Lower leg skin (tissue), 4 donors: Measurements from ENCODE around the gene CDH13. TPM values are rescaled to one million over a fixed set of nuclear protein-coding genes. Genes with fewer than 3 reads are reported as not detected.

Source experiments
- DNase-seq, 2 donors: peaks; one replicate each; pipeline ENCODE4 v3.0.0-alpha.2; 2019; ENCODE audit warnings: low spot score in 2 of 2
- H3K4me3 ChIP-seq: fragments of 200-600 bp; sonication (generic); 2 replicates; pipeline ENCODE4 v1.5.1; 2017; ENCODE audit warnings: mild to moderate bottlenecking, low read depth; ENCODE audit not compliant: poor library complexity, severe bottlenecking
- POLR2A ChIP-seq, 2 donors: fragments of 450-650 bp; IDR thresholded peaks; one replicate each; pipeline ENCODE4 v1.6.1; 2016 to 2017; ENCODE audit warnings: antibody characterized with exemption in 2 of 2, mild to moderate bottlenecking in 1 of 2, moderate library complexity in 1 of 2
- WGBS, 2 donors: methylation state at CpG; one replicate each; pipeline ENCODE4 v1.1.5; 2018; 5-methylcytosine and 5-hydroxymethylcytosine counted together
- intact Hi-C: fragments of 100-400 bp; cut with DNase I; formaldehyde crosslinking; loops from one replicate; pipeline ENCODE4 v1.15.0; 2023; ENCODE audit warnings: low total_unique reads
- total RNA-seq, 4 donors: library from RNA; depleted of rRNA; stranded (reverse); fragments of >200 nt; gene quantifications; one replicate each; pipeline ENCODE4 v1.1.0, GENCODE V29; 2016
- TF ChIP-seq, protein P1 (sequence below), 3 donors: fragments of 450-650 bp; IDR thresholded peaks; one replicate each; pipeline ENCODE4 v1.5.1; 2016; ENCODE audit warnings: antibody characterized with exemption in 3 of 3, mild to moderate bottlenecking in 3 of 3, moderate library complexity in 2 of 3

The CDH13 gene
- total RNA-seq, 4 donors from 2014 or later, result 102 to 246 (median 155) TPM

DNA sequence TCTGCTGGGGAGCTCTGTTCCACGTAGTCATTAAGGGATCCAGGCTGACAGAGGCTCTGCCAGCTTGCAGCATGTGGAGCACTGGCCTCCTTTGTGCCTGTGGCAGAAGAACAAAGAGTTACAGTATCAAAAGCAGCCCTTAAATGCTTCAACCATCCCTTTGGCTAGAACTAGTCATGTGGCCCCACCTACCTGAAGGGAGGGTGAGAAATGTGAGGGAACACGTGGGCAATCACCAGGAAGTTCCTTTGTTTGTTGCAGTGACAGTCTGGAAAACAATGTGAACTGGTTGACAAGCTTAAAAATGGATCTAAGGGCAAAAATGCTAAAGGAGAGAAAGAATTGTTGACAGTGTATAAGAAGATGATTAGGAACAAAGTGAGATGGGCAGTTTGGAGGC lies 890.6 kb downstream of the CDH13 start:
- DNase-seq, result no peak
- TF ChIP-seq POLR2A (IDR thresholded peaks at IDR 0.05), result no peak
- TF ChIP-seq, protein P1, sequence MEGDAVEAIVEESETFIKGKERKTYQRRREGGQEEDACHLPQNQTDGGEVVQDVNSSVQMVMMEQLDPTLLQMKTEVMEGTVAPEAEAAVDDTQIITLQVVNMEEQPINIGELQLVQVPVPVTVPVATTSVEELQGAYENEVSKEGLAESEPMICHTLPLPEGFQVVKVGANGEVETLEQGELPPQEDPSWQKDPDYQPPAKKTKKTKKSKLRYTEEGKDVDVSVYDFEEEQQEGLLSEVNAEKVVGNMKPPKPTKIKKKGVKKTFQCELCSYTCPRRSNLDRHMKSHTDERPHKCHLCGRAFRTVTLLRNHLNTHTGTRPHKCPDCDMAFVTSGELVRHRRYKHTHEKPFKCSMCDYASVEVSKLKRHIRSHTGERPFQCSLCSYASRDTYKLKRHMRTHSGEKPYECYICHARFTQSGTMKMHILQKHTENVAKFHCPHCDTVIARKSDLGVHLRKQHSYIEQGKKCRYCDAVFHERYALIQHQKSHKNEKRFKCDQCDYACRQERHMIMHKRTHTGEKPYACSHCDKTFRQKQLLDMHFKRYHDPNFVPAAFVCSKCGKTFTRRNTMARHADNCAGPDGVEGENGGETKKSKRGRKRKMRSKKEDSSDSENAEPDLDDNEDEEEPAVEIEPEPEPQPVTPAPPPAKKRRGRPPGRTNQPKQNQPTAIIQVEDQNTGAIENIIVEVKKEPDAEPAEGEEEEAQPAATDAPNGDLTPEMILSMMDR (IDR thresholded peaks at IDR 0.05), result no peak
- intact Hi-C loops, result no loop called here
- no peak overlapping the region for H3K4me3 ChIP-seq
- WGBS, 2 donors, result 47 to 50% methylated on average over 2 of the region's 2 CpGs

DNA sequence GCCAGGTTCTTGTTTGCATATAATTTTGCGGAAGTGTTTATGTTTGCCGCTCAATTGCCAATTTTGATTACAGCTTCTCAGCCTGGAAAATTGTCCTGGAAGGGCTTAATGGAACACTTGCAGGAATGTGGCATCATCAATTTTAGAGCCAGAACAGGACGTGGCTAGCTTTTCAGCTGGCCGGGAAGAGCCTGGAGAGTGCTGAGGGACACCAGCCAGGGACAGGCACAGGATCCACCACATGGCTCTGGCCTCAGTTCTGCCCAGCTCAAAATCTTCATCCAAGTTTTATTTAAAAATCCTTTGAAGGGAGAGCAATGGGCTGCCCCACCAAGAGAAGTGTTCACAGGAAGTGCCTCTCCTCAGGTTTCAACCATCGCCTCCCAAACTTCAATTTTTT lies 893.8 kb downstream of the CDH13 start:
- 70% methylated on average over 5 of the region's 5 CpGs for WGBS, 2 donors
- intact Hi-C loops, result no loop called here
- no peak overlapping the region for H3K4me3 ChIP-seq
- DNase-seq, result peak in 1 of 2 donors; percentile 69
- TF ChIP-seq, protein P1 (IDR thresholded peaks at IDR 0.05), result no peak
- no peak for TF ChIP-seq POLR2A (IDR thresholded peaks at IDR 0.05)

DNA sequence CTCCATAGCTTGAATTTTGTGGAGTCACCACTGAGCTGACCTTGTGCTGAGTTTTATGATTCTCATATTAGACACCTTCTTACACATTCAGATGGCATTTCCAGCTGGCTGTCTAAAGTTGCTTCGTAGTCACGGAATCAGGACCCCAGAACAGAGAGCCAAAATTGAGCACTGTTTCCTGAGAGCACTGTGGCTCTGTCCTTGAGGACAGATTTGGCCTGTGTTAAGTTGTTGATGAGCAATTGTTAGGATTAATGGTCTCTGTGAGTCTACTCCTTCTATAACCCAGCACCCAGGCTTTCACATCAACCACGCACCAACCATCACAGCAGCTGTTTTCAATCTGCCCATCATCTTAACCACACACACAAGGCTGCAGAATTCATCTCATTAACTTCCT lies 903.5 kb downstream of the CDH13 start:
- H3K4me3 ChIP-seq, result no peak overlapping the region
- intact Hi-C loops, result no loop called here
- TF ChIP-seq, protein P1 (IDR thresholded peaks at IDR 0.05), result no peak
- TF ChIP-seq POLR2A (IDR thresholded peaks at IDR 0.05), result no peak
- 73 to 86% methylated on average over 3 of the region's 3 CpGs for WGBS, 2 donors
- DNase-seq, result no peak

DNA sequence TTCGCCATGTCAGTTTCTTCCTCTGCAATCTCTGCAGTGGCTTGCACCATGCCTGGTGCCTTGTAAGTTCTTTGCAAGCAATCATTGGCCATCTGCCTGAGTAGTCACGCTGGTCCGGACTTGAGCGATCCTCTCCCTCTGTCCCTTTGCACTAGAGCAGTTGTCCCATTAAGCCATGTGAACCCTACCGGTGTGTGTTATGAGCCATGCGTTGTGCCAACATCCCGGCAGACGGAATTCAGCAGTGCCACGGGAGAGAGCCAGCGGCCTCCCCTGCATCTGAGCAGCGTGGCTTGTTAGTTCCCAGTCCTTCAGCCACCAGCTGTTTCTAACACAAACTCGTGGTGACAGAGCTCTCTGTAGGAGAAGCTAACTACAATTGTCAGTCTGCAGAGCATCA lies 905.9 kb downstream of the CDH13 start:
- DNase-seq, result no peak
- no peak overlapping the region for H3K4me3 ChIP-seq
- 66 to 83% methylated on average over 11 of the region's 12 CpGs for WGBS, 2 donors
- intact Hi-C loops, result no loop called here
- TF ChIP-seq, protein P1 (IDR thresholded peaks at IDR 0.05), result no peak
- no peak for TF ChIP-seq POLR2A (IDR thresholded peaks at IDR 0.05)

DNA sequence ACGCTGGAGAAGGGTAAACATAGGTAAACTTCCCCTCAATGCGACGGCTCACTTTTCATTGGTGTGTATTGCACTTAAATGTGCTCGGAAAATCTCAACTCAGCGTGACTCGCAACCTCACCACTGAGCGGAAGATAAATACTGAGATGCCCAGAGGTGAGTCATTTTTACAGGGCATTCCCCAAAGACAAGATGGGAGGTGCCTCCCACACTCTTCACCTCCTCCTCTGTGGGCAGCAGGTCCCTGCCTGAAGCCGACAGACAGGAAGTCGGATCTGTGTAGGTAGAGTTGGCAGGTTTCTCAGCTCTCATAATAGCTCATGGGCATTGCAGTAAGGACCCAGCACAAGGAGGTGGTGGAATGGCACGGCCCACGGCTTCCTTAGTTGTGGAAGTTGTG lies 906.4 kb downstream of the CDH13 start:
- TF ChIP-seq, protein P1 (IDR thresholded peaks at IDR 0.05), result no peak
- no peak for TF ChIP-seq POLR2A (IDR thresholded peaks at IDR 0.05)

DNA sequence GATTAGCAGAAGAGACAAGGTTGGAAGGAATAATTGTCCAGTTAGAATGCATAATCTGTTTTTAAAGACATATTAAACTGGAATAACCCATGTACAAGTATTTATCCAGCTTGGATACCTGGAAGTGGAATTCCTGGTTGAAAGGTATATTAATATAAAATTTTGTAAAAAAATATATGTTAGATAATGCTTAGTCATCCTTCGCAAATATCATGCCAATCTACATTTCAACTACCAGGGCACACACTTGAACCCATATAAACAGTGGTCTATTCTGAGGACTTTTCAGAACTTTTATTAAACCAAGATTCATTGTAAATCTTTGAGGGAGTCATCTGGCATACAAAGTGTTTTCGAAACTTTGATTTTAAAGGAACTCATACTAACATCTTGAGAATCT lies 911.9 kb downstream of the CDH13 start:
- no peak overlapping the region for H3K4me3 ChIP-seq
- 94 to 96% methylated on average over 2 of the region's 2 CpGs for WGBS, 2 donors
- intact Hi-C loops, result no loop called here
- TF ChIP-seq, protein P1 (IDR thresholded peaks at IDR 0.05), result no peak
- TF ChIP-seq POLR2A (IDR thresholded peaks at IDR 0.05), result no peak
- no peak for DNase-seq

More for the DNA sequence above, 906.4 kb downstream of the CDH13 start:
- DNase-seq, result no peak
- WGBS, 2 donors, result 65 to 71% methylated on average over 11 of the region's 11 CpGs
- no peak overlapping the region for H3K4me3 ChIP-seq
- intact Hi-C loops, result no loop called here
